HCT116 (cell line): ENCODE results near the gene TES. TPM values are rescaled to one million over a fixed set of nuclear protein-coding genes. Genes with fewer than 3 reads are reported as not detected.

Experiments used
- ATAC-seq: fragments of 200-7000 bp; cut with Tn5 transposase; 2 replicates; pipeline ENCODE4 v1.9.1; 2020; ENCODE audit warnings: mild to moderate bottlenecking, moderate library complexity
- BruUV-seq: library from RNA; stranded (reverse); fragments of 400-500 nt; replicated peaks from 2 replicates; lab custom pipeline; 2021; lab: Mats Ljungman, UMichigan
- CTCF ChIA-PET: fragments of 300-600 bp; sonication (Branson Sonifier 250); formaldehyde crosslinking; loops from one replicate; lab custom pipeline; 2021; ENCODE audit warnings: antibody characterized with exemption; lab: Charles Lee
- POLR2A ChIA-PET: fragments of 300-600, 350-600 bp; sonication (Branson Sonifier 250); formaldehyde crosslinking; loops from one replicate; lab custom pipeline; 2021; ENCODE audit warnings: antibody characterized with exemption; lab: Charles Lee
- RAD21 ChIA-PET, 2 experiments: fragments of 300-600 bp; sonication (Branson Sonifier 250); formaldehyde crosslinking; loops; one replicate each; lab custom pipeline; 2023; ENCODE audit warnings: low total read pairs in 2 of 2; ENCODE audit not compliant: uncharacterized antibody in 2 of 2, unreplicated experiment in 2 of 2, low non-redundant PET in 1 of 2; lab: Charles Lee
- DNase-seq: peaks from one replicate; pipeline ENCODE4 v3.0.0-alpha.2; 2010; ENCODE audit warnings: low read depth, low spot score
- H2AFZ ChIP-seq: fragments of 200-600 bp; shearing (Covaris generic), sonication (generic); 2 replicates; pipeline ENCODE4 v1.6.1; 2017; ENCODE audit warnings: low read depth, mixed run types, mixed read lengths, antibody characterized with exemption, low read length; ENCODE audit not compliant: poor library complexity, severe bottlenecking
- H3K27ac ChIP-seq: 2 replicates; pipeline ENCODE4 v1.5.1; 2012; ENCODE audit warnings: low read depth, low read length
- H3K27me3 ChIP-seq: fragments of 200-600 bp; sonication (generic); 2 replicates; pipeline ENCODE4 v1.6.1; 2016; ENCODE audit warnings: mixed run types, low read length, mixed read lengths; ENCODE audit not compliant: insufficient read depth
- H3K36me3 ChIP-seq, 2 experiments: fragments of 200-500 bp in 1 of 2; fragments of 200-600 bp in 1 of 2; sonication (Bioruptor generic) in 1 of 2; sonication (generic) in 1 of 2; 2 replicates each; pipeline versions ENCODE4 v1.5.1 to v1.6.1; 2014 to 2016; ENCODE audit warnings: low read length in 2 of 2, inconsistent platforms in 1 of 2, mixed read lengths in 1 of 2, mixed run types in 1 of 2; ENCODE audit not compliant: insufficient read depth in 2 of 2, control insufficient read depth in 1 of 2
- H3K4me1 ChIP-seq, 2 experiments: fragments of 200-600 bp in 1 of 2; sonication (generic) in 1 of 2; 2 replicates each; pipeline versions ENCODE4 v1.5.1 to v1.6.1; 2012 to 2017; ENCODE audit warnings: low read length in 2 of 2, inconsistent platforms in 1 of 2, mild to moderate bottlenecking in 1 of 2, mixed read lengths in 1 of 2, mixed run types in 1 of 2, moderate library complexity in 1 of 2; ENCODE audit not compliant: insufficient read depth in 2 of 2, control insufficient read depth in 1 of 2
- H3K4me2 ChIP-seq: fragments of 200-600 bp; sonication (generic); 2 replicates; pipeline ENCODE4 v1.6.1; 2017; ENCODE audit warnings: mixed run types, low read length, mixed read lengths
- H3K4me3 ChIP-seq, 2 experiments: fragments of 200-600 bp in 1 of 2; sonication (generic) in 1 of 2; replicated peaks in 1 of 2; 2 replicates each; pipeline ENCODE4 v1.5.1; 2011 to 2016; ENCODE audit warnings: low read length in 2 of 2, control low read depth in 1 of 2, low read depth in 1 of 2, mild to moderate bottlenecking in 1 of 2, mixed read lengths in 1 of 2, mixed run types in 1 of 2
- H3K79me2 ChIP-seq: fragments of 200-600 bp; sonication (generic); 2 replicates; pipeline ENCODE4 v1.6.1; 2017; ENCODE audit warnings: mild to moderate bottlenecking, mixed run types, low read length, moderate library complexity, mixed read lengths; ENCODE audit not compliant: insufficient read depth
- H3K9ac ChIP-seq: fragments of 200-600 bp; sonication (generic); 2 replicates; pipeline ENCODE4 v1.6.1; 2016; ENCODE audit warnings: low read length, mixed read lengths
- H3K9me2 ChIP-seq: fragments of 200-600 bp; sonication (generic), shearing (Covaris generic); 2 replicates; pipeline ENCODE4 v1.6.1; 2017; ENCODE audit warnings: mixed run types, mild to moderate bottlenecking, moderate library complexity; ENCODE audit not compliant: insufficient read depth
- H3K9me3 ChIP-seq, 2 experiments: fragments of 200-500 bp in 1 of 2; fragments of 200-600 bp in 1 of 2; sonication (Bioruptor generic) in 1 of 2; sonication (generic) in 1 of 2; 2 replicates each; pipeline ENCODE4 v1.6.1; 2014 to 2017; ENCODE audit warnings: low read length in 2 of 2, mixed read lengths in 2 of 2, inconsistent platforms in 1 of 2, low read depth in 1 of 2, mild to moderate bottlenecking in 1 of 2, mixed run types in 1 of 2, moderate library complexity in 1 of 2; ENCODE audit not compliant: control insufficient read depth in 1 of 2, insufficient read depth in 1 of 2
- H4K20me1 ChIP-seq: fragments of 200-600 bp; sonication (generic), shearing (Covaris generic); 2 replicates; pipeline ENCODE4 v1.6.1; 2017; ENCODE audit warnings: mixed run types, mild to moderate bottlenecking, moderate library complexity; ENCODE audit not compliant: insufficient read depth
- CBX3 ChIP-seq: IDR thresholded peaks from 2 replicates; pipeline ENCODE4 v1.6.1; 2012; ENCODE audit warnings: low read depth
- ELF1 ChIP-seq: IDR thresholded peaks from 2 replicates; pipeline ENCODE4 v1.6.1; 2012; ENCODE audit warnings: low read depth, borderline replicate concordance
- EZH2 ChIP-seq: fragments of 200-600 bp; sonication (generic); IDR thresholded peaks from 2 replicates; pipeline ENCODE4 v1.6.1; 2017; ENCODE audit warnings: antibody characterized with exemption, mixed run types
- FOSL1 ChIP-seq: IDR thresholded peaks from 2 replicates; pipeline ENCODE4 v1.6.1; 2012; ENCODE audit warnings: low read depth
- POLR2A ChIP-seq: IDR thresholded peaks from 2 replicates; pipeline ENCODE4 v1.7.0; 2011; ENCODE audit warnings: borderline replicate concordance; ENCODE audit not compliant: insufficient read depth, insufficient read length; ENCODE audit errors: extremely low read depth
- SIN3A ChIP-seq: IDR thresholded peaks from 2 replicates; pipeline ENCODE4 v1.6.1; 2012; ENCODE audit warnings: low read depth
- intact Hi-C: fragments of 100-400 bp; cut with micrococcal nuclease; formaldehyde crosslinking; loops from 2 replicates; pipeline ENCODE4 v1.10.0; 2022
- total RNA-seq: library from RNA; stranded (reverse); gene quantifications from one replicate; pipeline ENCODE4 v1.2.1, GENCODE V29; 2021; ENCODE audit not compliant: unreplicated experiment
- TF ChIP-seq, protein P1 (sequence below): IDR thresholded peaks from 2 replicates; pipeline ENCODE4 v1.6.1; 2012; ENCODE audit warnings: low read depth
- TF ChIP-seq, protein P2 (sequence below): IDR thresholded peaks from 2 replicates; pipeline ENCODE4 v1.6.1; 2012
- TF ChIP-seq, protein P3 (sequence below): IDR thresholded peaks from 2 replicates; pipeline ENCODE4 v1.6.1; 2011; ENCODE audit warnings: mild to moderate bottlenecking, low read length, moderate library complexity; ENCODE audit not compliant: insufficient replicate concordance; ENCODE audit errors: extremely low read depth

Gene TES
- total RNA-seq, 1 experiment from 2014 or later, result 129 TPM

DNA sequence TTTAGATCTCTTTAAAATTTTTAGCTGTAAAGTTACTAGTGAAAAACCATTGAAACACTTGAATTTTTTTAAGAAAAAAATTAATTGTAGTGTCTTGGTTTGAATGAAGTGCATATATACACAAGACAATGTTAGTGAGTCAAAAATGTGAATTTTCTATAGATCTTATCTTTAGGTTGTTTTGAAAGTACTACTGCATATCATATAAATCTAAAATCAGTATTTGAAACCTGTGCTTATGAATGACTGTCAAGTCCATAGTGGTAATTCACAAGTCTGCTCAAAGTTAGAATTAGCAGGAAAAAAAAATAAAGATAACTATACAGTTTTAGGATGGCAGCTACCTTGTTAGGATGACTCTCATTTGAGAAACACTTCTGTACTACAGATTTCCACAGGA is 25.0 kb downstream of the TES start:
- ATAC-seq, result no peak
- Histone ChIP-seq H3K9me2 (no peaks in the 10 kb centered on the region), H4K20me1 (0 out of 2 replicates have a peak, but pooled peaks cover 3% of the 10 kb centered on the region), H3K27ac (no peak overlapping the region; the same call in 1 of the 2 replicates), H3K9me3 (no peaks in the 10 kb centered on the region), H3K4me3 (no peak overlapping the region), H3K27me3 (no peaks in the 10 kb centered on the region), H3K79me2 (peaks cover 97% of the 10 kb centered on the region), H3K4me2 (no peak overlapping the region), H3K9ac (no peak overlapping the region), H3K4me1 (peaks cover 14 to 22% of the 10 kb centered on the region in 2 experiments; a peak in 2 of 4 replicates), H3K36me3 (peaks cover 8 to 22% of the 10 kb centered on the region in 2 experiments; a peak in 3 of 4 replicates), H2AFZ (no peak overlapping the region)
- ChIA-PET RAD21 (interaction anchor here (0.7 to 1.5 kb wide), 3 partner anchors 19 to 55 kb away, joined by 3 to 8 read pairs (median 3); no protein-coding TSS in a partner anchor), POLR2A (interaction anchor here (1.3 kb wide), 1 partner anchor 55 kb away, joined by 6 read pairs; no protein-coding TSS in a partner anchor), CTCF (interaction anchor here (0.8 to 3.1 kb wide), 9 partner anchors 10 to 393 kb away, joined by 3 to 71 read pairs (median 5); partner anchors contain the start of gene TES)
- intact Hi-C loops, result no loop called here
- BruUV-seq, result no TSS peak
- TF ChIP-seq FOSL1 (no peak), SIN3A (no peak), EZH2 (no peak), CBX3 (no peak), POLR2A (no peak), ELF1 (no peak)
- TF ChIP-seq, protein P1, sequence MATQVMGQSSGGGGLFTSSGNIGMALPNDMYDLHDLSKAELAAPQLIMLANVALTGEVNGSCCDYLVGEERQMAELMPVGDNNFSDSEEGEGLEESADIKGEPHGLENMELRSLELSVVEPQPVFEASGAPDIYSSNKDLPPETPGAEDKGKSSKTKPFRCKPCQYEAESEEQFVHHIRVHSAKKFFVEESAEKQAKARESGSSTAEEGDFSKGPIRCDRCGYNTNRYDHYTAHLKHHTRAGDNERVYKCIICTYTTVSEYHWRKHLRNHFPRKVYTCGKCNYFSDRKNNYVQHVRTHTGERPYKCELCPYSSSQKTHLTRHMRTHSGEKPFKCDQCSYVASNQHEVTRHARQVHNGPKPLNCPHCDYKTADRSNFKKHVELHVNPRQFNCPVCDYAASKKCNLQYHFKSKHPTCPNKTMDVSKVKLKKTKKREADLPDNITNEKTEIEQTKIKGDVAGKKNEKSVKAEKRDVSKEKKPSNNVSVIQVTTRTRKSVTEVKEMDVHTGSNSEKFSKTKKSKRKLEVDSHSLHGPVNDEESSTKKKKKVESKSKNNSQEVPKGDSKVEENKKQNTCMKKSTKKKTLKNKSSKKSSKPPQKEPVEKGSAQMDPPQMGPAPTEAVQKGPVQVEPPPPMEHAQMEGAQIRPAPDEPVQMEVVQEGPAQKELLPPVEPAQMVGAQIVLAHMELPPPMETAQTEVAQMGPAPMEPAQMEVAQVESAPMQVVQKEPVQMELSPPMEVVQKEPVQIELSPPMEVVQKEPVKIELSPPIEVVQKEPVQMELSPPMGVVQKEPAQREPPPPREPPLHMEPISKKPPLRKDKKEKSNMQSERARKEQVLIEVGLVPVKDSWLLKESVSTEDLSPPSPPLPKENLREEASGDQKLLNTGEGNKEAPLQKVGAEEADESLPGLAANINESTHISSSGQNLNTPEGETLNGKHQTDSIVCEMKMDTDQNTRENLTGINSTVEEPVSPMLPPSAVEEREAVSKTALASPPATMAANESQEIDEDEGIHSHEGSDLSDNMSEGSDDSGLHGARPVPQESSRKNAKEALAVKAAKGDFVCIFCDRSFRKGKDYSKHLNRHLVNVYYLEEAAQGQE, result no peak
- TF ChIP-seq, protein P2, sequence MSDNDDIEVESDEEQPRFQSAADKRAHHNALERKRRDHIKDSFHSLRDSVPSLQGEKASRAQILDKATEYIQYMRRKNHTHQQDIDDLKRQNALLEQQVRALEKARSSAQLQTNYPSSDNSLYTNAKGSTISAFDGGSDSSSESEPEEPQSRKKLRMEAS, result no peak
- TF ChIP-seq, protein P3, sequence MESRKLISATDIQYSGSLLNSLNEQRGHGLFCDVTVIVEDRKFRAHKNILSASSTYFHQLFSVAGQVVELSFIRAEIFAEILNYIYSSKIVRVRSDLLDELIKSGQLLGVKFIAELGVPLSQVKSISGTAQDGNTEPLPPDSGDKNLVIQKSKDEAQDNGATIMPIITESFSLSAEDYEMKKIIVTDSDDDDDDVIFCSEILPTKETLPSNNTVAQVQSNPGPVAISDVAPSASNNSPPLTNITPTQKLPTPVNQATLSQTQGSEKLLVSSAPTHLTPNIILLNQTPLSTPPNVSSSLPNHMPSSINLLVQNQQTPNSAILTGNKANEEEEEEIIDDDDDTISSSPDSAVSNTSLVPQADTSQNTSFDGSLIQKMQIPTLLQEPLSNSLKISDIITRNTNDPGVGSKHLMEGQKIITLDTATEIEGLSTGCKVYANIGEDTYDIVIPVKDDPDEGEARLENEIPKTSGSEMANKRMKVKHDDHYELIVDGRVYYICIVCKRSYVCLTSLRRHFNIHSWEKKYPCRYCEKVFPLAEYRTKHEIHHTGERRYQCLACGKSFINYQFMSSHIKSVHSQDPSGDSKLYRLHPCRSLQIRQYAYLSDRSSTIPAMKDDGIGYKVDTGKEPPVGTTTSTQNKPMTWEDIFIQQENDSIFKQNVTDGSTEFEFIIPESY, result no peak
- DNase-seq, result no peak
